ENCODE data around the gene UNC5CL.

Gene UNC5CL

DNA sequence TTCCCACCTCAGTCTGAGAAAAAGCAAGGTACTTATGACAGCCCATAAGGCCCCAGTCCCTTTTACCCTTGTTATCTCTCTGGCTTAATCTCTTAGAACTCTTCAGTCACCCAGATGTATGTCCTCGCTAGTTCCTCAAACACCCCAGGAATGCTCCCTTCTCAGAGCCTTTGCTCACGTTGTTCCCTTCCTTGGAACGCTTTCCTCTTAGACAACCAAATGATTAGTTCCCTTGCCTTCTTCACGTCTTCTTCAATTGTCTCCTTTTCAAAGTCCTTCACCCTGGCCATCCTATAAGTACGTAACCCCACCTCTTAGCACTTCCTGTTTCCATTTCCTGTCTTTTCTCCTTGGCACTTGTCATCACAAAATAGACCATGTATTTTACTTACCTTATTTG is 12.9 kb upstream of the UNC5CL start:
- Mint-ChIP-seq H3K36me3 (ENCODE audit: low read depth) (peaks cover 44% of the 10 kb centered on the region), H3K9me3 (no peaks in the 10 kb centered on the region), H3K27me3 (no peaks in the 10 kb centered on the region), H3K4me1 (ENCODE audit: low read depth) (peaks cover 15% of the 10 kb centered on the region), H3K27ac (peak overlapping the region; percentile 69), H3K4me3 (no peak overlapping the region)
- DNase-seq, result no peak

DNA sequence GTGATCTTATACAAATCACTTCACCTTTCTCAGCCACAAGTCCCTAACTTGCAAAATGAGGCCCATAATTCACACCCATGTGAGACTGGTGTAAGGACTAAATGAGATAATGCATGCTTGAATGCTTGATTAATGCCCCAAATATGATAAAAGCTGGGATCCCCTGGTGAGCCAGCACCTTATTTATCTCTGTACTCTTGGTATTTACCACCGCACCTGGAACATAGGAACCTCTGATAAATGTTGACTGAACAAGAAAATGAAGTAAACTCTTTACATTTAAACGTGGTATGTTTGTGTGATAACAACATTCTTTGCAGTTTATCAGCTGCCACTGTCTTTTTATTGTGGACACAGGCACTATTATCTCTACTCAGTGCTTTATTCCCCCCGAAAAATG is 11.5 kb upstream of the UNC5CL start:
- no peak overlapping the region for H3K27ac Mint-ChIP-seq
- DNase-seq, result no peak
- H3K36me3 Mint-ChIP-seq (ENCODE audit: low read depth), result peaks cover 36% of the 10 kb centered on the region
- H3K4me3 Mint-ChIP-seq, result no peak overlapping the region
- no peaks in the 10 kb centered on the region for H3K27me3 Mint-ChIP-seq
- H3K4me1 Mint-ChIP-seq (ENCODE audit: low read depth), result peaks cover 15% of the 10 kb centered on the region
- H3K9me3 Mint-ChIP-seq, result no peaks in the 10 kb centered on the region

DNA sequence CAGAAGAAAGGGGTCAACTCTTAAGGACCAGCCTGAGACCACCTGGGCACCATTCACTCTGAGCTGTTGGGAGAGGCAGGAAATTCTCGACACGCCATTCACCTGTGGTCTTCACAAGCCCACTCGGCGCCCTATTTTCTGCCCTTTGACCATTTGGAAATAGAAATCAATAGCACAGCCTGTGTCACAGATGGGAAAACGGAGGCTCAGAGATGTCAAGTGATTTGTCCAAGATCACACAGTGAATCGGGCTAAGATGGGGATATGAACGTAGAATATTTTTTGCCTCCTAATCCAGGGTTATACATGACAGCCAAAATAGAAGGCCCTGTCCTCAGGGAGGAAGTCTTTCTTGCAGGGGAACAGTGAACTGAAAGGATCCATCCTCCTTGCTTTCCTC is 10.9 kb upstream of the UNC5CL start:
- peaks cover 15% of the 10 kb centered on the region for H3K4me1 Mint-ChIP-seq (ENCODE audit: low read depth)

DNA sequence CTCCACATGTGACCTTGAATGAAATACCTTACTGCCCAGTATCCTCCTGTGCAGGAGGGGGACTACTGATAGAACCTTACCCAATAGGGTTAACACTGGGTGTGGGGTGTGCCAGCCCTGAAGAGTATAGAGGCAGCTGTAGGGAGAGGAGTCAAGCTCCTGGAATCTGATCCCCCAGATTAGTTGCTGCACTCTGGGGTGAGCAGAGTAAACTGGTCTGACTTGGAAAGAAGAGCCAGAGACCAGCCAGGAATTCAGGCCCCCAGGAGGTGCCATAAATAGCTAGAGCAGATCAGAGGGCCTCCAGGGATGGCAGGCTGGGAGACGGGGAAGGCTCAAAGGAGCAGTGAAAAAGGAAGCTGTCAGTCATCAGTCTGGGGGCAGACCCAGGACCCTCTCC is 10.5 kb upstream of the UNC5CL start:
- H3K9me3 Mint-ChIP-seq, result no peaks in the 10 kb centered on the region
- no peak overlapping the region for H3K4me3 Mint-ChIP-seq
- no peaks in the 10 kb centered on the region for H3K27me3 Mint-ChIP-seq
- no peak for DNase-seq
- peaks cover 15% of the 10 kb centered on the region for H3K4me1 Mint-ChIP-seq (ENCODE audit: low read depth)
- peaks cover 28% of the 10 kb centered on the region for H3K36me3 Mint-ChIP-seq (ENCODE audit: low read depth)
- no peak overlapping the region for H3K27ac Mint-ChIP-seq

More for the DNA sequence above, 10.9 kb upstream of the UNC5CL start:
- DNase-seq, result no peak
- Mint-ChIP-seq H3K27me3 (no peaks in the 10 kb centered on the region), H3K36me3 (ENCODE audit: low read depth) (peaks cover 31% of the 10 kb centered on the region), H3K27ac (no peak overlapping the region), H3K4me3 (no peak overlapping the region), H3K9me3 (no peaks in the 10 kb centered on the region)

DNA sequence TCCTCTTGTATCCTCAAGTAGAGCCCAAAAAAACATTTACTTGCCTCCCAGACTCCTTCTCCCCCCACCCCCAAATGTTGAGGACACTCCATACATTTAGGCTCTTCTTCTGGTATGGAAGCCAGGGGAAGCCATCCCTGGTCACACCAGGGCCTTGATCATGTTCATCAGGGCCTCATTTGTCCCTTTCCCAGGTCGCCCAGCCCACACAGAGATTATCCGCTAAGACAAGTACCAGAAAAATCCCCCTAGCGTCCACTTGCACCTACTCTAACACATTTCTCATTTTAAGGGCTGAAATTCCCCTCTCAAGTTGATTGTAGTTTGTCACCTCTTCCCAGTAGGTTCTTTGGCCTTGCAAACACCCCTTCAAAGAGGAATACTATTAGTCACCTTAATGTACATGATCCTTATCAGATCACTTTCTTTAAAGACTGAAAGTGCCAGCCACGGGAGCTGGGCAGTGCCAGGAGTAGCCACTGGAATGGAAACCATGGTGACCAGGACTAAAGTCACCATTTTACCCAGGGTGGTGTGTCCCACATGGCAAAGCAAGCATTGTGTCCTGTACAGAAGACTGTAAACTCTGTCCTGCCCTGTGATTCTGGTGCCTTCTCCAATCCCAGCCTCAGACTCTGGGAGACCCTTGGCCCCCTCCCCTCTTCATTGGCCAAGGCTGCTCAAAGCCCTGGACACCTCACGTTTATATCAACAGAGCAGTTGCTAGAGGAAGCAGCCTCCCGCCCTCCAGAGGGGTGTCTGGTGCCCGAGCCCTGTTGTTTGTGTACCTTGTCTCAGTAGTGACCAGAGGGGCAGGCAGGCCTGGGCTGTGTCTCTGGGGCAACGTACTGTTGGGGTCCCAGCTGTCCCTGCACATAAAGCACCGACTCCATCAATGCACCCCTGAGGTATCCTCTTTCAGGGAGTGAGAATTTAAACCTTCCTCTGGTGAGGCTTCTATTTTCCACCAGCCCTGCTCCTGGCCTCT is 9.0 kb upstream of the UNC5CL start:
- Mint-ChIP-seq H3K4me1 (ENCODE audit: low read depth) (peaks cover 15% of the 10 kb centered on the region), H3K27ac (no peak overlapping the region), H3K36me3 (ENCODE audit: low read depth) (peaks cover 28% of the 10 kb centered on the region)

DNA sequence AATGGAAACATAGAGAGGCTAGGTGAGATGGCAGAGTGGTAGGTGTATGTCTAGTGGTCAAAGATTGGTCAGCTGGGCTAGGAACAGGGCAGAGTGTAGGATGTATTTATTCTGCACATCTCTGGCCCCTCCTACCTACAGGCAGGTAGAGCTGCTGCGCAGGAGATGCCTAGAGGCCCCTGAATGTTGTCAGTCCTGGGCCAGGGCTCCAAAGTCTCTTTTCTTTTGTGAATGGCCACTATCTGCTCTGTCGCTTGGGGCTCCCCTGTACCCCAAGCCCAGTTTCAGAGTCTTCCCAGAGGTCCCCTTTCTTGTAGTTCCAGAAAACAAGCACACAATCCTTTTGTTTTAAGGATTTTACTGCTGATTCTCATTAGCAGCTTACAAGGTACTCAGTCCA is 8.3 kb upstream of the UNC5CL start:
- H3K27me3 Mint-ChIP-seq, result no peaks in the 10 kb centered on the region
- H3K4me3 Mint-ChIP-seq, result no peak overlapping the region
- H3K9me3 Mint-ChIP-seq, result no peaks in the 10 kb centered on the region
- peaks cover 31% of the 10 kb centered on the region for H3K36me3 Mint-ChIP-seq (ENCODE audit: low read depth)
- H3K4me1 Mint-ChIP-seq (ENCODE audit: low read depth), result peaks cover 9% of the 10 kb centered on the region
- DNase-seq, result no peak
- no peak overlapping the region for H3K27ac Mint-ChIP-seq

More for the DNA sequence above, 9.0 kb upstream of the UNC5CL start:
- H3K27me3 Mint-ChIP-seq, result no peaks in the 10 kb centered on the region
- no peak for DNase-seq
- H3K4me3 Mint-ChIP-seq, result no peak overlapping the region
- H3K9me3 Mint-ChIP-seq, result no peaks in the 10 kb centered on the region

DNA sequence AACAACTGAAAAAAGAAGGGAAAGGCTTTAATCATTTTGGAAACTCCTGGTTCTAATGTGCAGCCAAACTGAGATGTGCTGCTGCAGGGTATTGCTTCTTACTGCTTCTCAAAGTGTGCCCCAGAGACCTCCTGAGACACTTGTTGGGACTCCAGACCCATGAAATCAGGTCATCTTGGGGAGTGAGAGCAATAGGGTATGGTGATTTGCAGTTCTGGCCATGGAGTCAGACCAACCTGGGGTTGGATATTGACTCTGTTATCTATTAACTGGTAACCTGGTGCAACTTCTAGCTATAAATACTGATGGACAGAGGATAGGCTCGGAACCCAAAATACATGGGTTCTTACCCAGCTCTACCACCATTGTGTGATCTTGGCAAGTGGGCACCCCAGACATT is 7.1 kb upstream of the UNC5CL start:
- DNase-seq, result no peak
- no peaks in the 10 kb centered on the region for H3K4me1 Mint-ChIP-seq (ENCODE audit: low read depth)
- H3K27ac Mint-ChIP-seq, result no peak overlapping the region
- H3K4me3 Mint-ChIP-seq, result no peak overlapping the region
- peaks cover 26% of the 10 kb centered on the region for H3K36me3 Mint-ChIP-seq (ENCODE audit: low read depth)
- no peaks in the 10 kb centered on the region for H3K9me3 Mint-ChIP-seq
- no peaks in the 10 kb centered on the region for H3K27me3 Mint-ChIP-seq

DNA sequence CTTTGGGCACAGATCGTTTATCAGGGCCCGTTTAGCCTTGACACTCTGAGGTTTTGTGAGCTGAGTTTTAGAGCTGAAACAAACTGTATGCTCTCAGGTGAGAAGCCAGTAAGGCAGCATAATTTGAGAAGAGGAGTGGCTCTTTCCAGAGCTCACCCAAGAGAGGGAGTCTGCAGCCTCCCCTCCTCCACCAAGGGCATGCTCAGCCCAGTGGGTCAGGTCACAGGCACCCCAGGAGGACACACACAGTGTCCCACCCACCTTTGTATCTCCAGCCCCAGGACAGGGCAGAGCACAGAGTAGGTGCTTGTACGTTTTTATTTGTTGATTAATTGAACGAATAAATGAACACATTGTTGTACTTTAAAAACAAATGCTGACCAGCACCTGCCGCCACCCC is 6.6 kb upstream of the UNC5CL start:
- no peak for DNase-seq
- Mint-ChIP-seq H3K36me3 (ENCODE audit: low read depth) (peaks cover 24% of the 10 kb centered on the region), H3K9me3 (no peaks in the 10 kb centered on the region), H3K27me3 (no peaks in the 10 kb centered on the region), H3K4me1 (ENCODE audit: low read depth) (peaks cover 3% of the 10 kb centered on the region), H3K4me3 (no peak overlapping the region), H3K27ac (no peak overlapping the region)

DNA sequence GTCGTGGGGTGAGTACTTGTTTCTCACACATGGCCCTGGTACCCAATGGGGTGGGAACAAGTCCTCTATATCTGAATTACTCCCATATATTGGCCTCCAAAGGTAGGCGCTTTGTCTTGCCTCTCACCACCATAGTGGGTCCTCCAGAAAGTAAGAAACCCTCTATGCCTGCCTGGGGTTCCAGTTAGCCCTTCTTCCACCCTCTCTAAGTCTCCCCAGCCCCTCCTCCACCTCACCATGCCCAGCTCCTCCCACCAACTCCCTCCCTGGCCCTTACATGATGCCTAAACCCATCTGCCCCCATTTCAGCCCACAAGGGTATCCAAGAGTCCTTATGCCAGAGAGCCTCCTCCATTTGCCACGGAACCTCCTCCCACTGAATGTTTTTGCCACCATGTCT is 4.1 kb upstream of the UNC5CL start:
- no peaks in the 10 kb centered on the region for H3K9me3 Mint-ChIP-seq
- no peak overlapping the region for H3K27ac Mint-ChIP-seq
- H3K4me3 Mint-ChIP-seq, result no peak overlapping the region
- H3K27me3 Mint-ChIP-seq, result no peaks in the 10 kb centered on the region
- H3K4me1 Mint-ChIP-seq (ENCODE audit: low read depth), result peaks cover 10% of the 10 kb centered on the region
- H3K36me3 Mint-ChIP-seq (ENCODE audit: low read depth), result peaks cover 14% of the 10 kb centered on the region
- DNase-seq, result no peak

DNA sequence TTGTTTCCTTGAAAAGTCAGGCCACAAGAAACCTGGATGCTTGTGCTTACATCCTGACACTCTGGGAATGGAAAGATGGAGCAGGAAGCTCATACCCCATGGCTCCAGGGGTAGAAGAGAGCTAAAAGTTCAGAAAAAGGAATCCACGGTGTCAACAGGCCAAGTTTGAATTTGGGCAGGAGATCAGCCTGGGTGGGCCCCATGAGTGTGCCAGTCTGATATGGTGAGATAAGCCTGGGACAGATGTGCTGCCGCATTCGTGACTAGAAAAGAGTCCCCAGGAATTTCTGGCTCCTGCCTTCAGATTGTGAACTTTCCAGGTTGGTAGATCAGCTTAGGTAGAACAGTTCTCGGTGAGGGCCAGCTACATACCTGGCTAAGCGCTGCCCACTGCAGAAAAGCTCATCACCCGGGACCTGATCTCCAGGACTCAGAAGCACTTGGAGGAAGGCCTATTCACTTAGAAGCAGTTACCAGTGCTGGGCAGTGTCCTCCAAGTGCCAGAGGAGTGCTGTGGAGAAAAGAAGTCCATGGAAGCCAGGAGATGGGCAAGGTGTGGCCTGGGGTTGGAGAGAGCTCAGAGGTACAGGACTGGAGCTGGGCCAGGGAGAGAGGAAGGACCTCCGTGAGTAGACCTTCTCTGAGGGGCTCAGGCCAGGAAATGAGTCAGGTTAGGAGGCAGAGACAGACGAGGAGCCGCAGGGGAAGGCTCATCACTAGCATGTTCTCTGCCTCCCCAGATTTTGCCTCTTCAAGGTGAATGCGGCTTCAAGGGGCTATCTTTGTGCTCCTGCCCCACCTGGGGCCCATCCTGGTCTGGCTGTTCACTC is 3.4 kb upstream of the UNC5CL start, which contains the start of gene TSPO2:
TSPO2 (plus strand) TSS at position 242 of the 830 bp plus-strand sequence; CDS start at position 761, 519 bp downstream.
- Mint-ChIP-seq H3K36me3 (ENCODE audit: low read depth) (peaks cover 11% of the 10 kb centered on the region), H3K9me3 (no peaks in the 10 kb centered on the region), H3K4me3 (no peak within 1 kb of the TSS), H3K27me3 (no peaks in the 10 kb centered on the region), H3K27ac (no peak within 1 kb of the TSS), H3K4me1 (ENCODE audit: low read depth) (peaks cover 10% of the 10 kb centered on the region)
- no peak for DNase-seq

DNA sequence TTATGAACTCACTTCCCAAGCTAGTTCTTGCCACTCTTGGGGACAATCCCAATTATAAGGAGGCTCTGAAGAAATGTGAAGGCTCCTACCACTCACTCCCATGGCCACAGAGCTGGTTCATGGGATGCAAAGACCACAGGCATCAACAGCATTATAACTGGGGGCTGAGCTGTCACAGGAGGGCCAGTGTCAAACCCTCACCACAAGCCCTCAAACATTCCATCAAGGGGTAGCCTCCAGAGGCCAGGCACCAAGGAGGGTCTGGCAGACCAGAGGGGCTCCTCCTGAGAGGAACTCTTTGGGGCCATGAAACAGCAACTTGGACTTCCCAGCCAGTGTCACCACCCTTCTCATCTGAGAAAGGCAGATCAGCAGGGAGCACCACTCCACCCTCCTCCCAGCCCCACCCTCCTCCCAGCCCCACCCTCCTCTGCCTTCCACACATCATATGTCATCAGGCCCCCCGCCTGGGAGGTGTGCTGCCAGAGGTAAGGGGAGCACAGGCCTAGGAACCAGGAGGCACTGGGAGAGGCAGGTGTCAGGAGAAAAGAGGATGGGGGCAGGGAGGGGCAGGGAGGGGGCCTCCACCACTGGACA is 2.0 kb upstream of the UNC5CL start:
- H3K36me3 Mint-ChIP-seq (ENCODE audit: low read depth), result peaks cover 9% of the 10 kb centered on the region
- H3K27me3 Mint-ChIP-seq, result no peaks in the 10 kb centered on the region
- DNase-seq, result no peak
- no peak overlapping the region for H3K4me3 Mint-ChIP-seq
- H3K4me1 Mint-ChIP-seq (ENCODE audit: low read depth), result peaks cover 10% of the 10 kb centered on the region
- H3K9me3 Mint-ChIP-seq, result no peaks in the 10 kb centered on the region
- no peak overlapping the region for H3K27ac Mint-ChIP-seq

DNA sequence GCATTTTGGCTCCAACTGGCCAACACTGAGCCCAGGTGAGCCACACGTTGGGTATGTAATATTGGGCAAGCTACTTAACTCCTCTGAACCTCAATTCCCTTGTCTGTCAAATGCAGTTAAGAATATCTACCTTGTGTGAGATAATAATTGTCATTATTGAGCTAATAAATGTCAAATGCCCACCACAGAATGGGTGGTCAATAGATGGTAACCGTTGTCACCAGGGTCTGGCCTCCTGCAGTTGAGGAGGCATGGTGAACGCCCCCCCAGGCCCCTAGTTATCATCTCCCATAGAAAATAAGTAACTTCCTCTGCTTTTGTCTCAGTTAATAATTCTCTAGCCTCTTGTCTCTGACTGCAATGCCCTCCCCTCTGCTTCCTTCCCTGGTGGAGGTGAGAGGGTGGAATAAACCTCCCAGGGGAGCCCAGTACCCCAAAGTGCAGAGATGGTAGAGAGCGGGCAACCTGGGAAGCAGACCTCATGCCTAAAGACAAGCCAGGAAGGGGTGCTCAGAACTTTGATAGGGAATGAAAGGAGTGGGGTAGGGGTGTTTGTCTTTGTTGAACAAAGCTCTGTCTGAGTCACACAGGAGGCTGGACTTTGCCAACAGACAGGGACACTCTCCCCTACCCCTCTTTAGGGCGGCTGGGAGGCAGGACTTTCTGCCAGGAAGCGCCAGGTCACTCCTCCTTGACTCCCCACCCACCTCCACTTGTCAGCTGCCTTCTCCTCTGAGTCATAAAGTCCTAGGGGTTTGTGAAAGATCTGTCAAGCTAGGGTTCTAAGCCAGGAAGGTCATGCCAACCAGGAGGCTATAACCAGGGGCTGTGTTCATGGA is 1.3 kb upstream of the UNC5CL start:
- H3K4me1 Mint-ChIP-seq (ENCODE audit: low read depth), result peaks cover 10% of the 10 kb centered on the region
- H3K36me3 Mint-ChIP-seq (ENCODE audit: low read depth), result peaks cover 8% of the 10 kb centered on the region
- no peaks in the 10 kb centered on the region for H3K27me3 Mint-ChIP-seq
- no peaks in the 10 kb centered on the region for H3K9me3 Mint-ChIP-seq
- DNase-seq, result no peak
- no peak overlapping the region for H3K4me3 Mint-ChIP-seq
- H3K27ac Mint-ChIP-seq, result peak overlapping the region; percentile 9

DNA sequence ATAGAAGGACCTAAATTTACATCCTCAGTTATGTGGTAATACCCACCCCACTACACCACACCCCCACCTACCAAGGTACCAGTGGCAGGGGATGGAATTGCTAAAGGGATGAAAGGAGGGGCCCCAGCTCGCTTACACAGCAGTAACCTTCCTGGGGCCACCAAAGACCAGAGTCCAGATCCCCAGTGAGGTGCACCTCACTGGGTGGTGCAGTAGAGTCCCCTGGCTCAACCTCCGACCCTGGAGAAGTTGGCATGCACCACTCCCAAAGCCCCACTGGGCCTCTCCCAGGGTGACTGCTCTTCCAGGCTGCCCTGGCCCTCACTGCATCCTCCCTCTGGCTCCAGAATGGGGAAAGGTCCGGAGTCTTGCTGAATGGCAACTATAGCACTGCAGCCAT is 816 bp downstream of the UNC5CL start:
- Mint-ChIP-seq H3K9me3 (no peaks in the 10 kb centered on the region), H3K36me3 (ENCODE audit: low read depth) (peaks cover 9% of the 10 kb centered on the region), H3K4me1 (ENCODE audit: low read depth) (peaks cover 10% of the 10 kb centered on the region), H3K27me3 (no peaks in the 10 kb centered on the region), H3K4me3 (no peak overlapping the region), H3K27ac (no peak overlapping the region)
- DNase-seq, result no peak

All from activated T-cell treated with anti-CD3 and anti-CD28 coated beads, Interleukin-2, amount 50 U/mL, for 24 hours (primary cell).